OCI-LY3 (cell line): ENCODE data around the gene TMEM52B.

Experiments used
- EZH2phosphoT487 ChIP-seq: fragments of 200-600 bp; shearing (Covaris generic); IDR thresholded peaks from 2 replicates; pipeline ENCODE4 v1.6.1; 2018; ENCODE audit warnings: antibody characterized with exemption, mixed run types, low read depth
- TF ChIP-seq, protein P1 (sequence below): fragments of 200-600, 300-600 bp; sonication (generic); IDR thresholded peaks from 2 replicates; pipeline ENCODE4 v1.5.1; 2014; ENCODE audit warnings: antibody characterized with exemption, low read length, low read depth

DNA sequence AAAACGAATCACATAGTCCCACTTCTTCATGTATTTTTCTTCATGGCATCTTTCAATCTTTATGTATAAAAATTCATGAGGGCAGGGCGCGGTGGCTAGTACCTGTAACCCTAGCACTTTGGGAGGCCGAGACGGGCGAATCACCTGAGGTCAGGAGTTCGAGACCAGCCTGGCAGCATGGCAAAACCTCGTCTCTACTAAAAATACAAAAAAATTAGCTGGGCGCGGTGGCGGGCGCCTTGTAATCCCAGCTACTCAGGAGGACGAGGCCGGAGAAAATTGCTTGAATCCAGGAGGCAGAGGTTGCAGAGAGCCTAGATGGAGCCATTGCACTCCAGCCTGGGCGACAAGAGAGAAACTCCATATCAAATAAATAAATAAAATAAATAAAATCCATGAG, 31.4 kb downstream of the TMEM52B start:
- TF ChIP-seq, protein P1, sequence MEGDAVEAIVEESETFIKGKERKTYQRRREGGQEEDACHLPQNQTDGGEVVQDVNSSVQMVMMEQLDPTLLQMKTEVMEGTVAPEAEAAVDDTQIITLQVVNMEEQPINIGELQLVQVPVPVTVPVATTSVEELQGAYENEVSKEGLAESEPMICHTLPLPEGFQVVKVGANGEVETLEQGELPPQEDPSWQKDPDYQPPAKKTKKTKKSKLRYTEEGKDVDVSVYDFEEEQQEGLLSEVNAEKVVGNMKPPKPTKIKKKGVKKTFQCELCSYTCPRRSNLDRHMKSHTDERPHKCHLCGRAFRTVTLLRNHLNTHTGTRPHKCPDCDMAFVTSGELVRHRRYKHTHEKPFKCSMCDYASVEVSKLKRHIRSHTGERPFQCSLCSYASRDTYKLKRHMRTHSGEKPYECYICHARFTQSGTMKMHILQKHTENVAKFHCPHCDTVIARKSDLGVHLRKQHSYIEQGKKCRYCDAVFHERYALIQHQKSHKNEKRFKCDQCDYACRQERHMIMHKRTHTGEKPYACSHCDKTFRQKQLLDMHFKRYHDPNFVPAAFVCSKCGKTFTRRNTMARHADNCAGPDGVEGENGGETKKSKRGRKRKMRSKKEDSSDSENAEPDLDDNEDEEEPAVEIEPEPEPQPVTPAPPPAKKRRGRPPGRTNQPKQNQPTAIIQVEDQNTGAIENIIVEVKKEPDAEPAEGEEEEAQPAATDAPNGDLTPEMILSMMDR = no peak
- TF ChIP-seq EZH2phosphoT487 = no peak
